ENCODE measurements around the gene NEURL1. TPM values are rescaled to one million over a fixed set of nuclear protein-coding genes. Genes with fewer than 3 reads are reported as not detected.

Gene NEURL1
- total RNA-seq, 2 donors from 2014 or later = 0.37 to 0.38 TPM

- H3K27me3 Mint-ChIP-seq (ENCODE audit: insufficient read depth) = no peaks in the 10 kb centered on the region
- Histone ChIP-seq H3K36me3 (ENCODE audit: control insufficient read depth, insufficient read depth, low read length) (no peaks in the 10 kb centered on the region), H3K4me1 (ENCODE audit: control insufficient read depth, insufficient read depth, low read length) (no peaks in the 10 kb centered on the region), H3K27me3 (ENCODE audit: control insufficient read depth, insufficient read depth, low read length, poor library complexity, severe bottlenecking) (no peaks in the 10 kb centered on the region), H3K27ac (ENCODE audit: low read depth, low read length) (no peak overlapping the region), H3K9me3 (ENCODE audit: control insufficient read depth, low read length) (no peaks in the 10 kb centered on the region), H3K4me3 (ENCODE audit: low read length) (no peak overlapping the region), H3K9ac (ENCODE audit: extremely low read depth, low read length, poor library complexity, severe bottlenecking) (no peak overlapping the region)
- WGBS, 2 experiments (ENCODE audit: insufficient coverage in 1 of 2, insufficient read length in 1 of 2) = 33 to 79% methylated on average over 1 to 3 of the region's 3 CpGs
- no peaks in the 10 kb centered on the region for H3K4me1 Mint-ChIP-seq
- no peak for DNase-seq
- no peak overlapping the region for H3K27ac Mint-ChIP-seq
- no peak for TF ChIP-seq CTCF (conservative IDR thresholded peaks at IDR 0.05)
- H3K36me3 Mint-ChIP-seq (ENCODE audit: low read depth) = no peaks in the 10 kb centered on the region
- no peaks in the 10 kb centered on the region for H3K9me3 Mint-ChIP-seq
- H3K4me3 Mint-ChIP-seq = no peak overlapping the region
These were observed 99.6 kb downstream of the NEURL1 start for GRCh38 chr10:103593022-103593570.

- Mint-ChIP-seq H3K4me1 (peaks cover 3% of the 10 kb centered on the region), H3K27ac (no peak overlapping the region), H3K9me3 (no peaks in the 10 kb centered on the region), H3K36me3 (ENCODE audit: low read depth) (no peaks in the 10 kb centered on the region), H3K27me3 (ENCODE audit: insufficient read depth) (no peaks in the 10 kb centered on the region), H3K4me3 (no peak overlapping the region)
- H3K4me1 ChIP-seq (ENCODE audit: control insufficient read depth, insufficient read depth, low read length) = no peaks in the 10 kb centered on the region
- WGBS, 2 experiments (ENCODE audit: insufficient coverage in 1 of 2, insufficient read length in 1 of 2) = 87 to 95% methylated on average over 4 of the region's 4 CpGs
- H3K9ac ChIP-seq (ENCODE audit: extremely low read depth, low read length, poor library complexity, severe bottlenecking) = no peak overlapping the region
- no peak overlapping the region for H3K4me3 ChIP-seq (ENCODE audit: low read length)
- no peak overlapping the region for H3K27ac ChIP-seq (ENCODE audit: low read depth, low read length)
- no peaks in the 10 kb centered on the region for H3K36me3 ChIP-seq (ENCODE audit: control insufficient read depth, insufficient read depth, low read length)
- no peaks in the 10 kb centered on the region for H3K9me3 ChIP-seq (ENCODE audit: control insufficient read depth, low read length)
- no peaks in the 10 kb centered on the region for H3K27me3 ChIP-seq (ENCODE audit: control insufficient read depth, insufficient read depth, low read length, poor library complexity, severe bottlenecking)
- DNase-seq = no peak
- TF ChIP-seq CTCF (conservative IDR thresholded peaks at IDR 0.05) = no peak
These were observed 102.6 kb downstream of the NEURL1 start for GRCh38 chr10:103595933-103596726.

GRCh38 chr10:103597003-103597402 is 103.5 kb downstream of the NEURL1 start:
- Mint-ChIP-seq H3K27ac (no peak overlapping the region), H3K36me3 (ENCODE audit: low read depth) (no peaks in the 10 kb centered on the region), H3K4me1 (peaks cover 3% of the 10 kb centered on the region), H3K9me3 (no peaks in the 10 kb centered on the region), H3K4me3 (no peak overlapping the region), H3K27me3 (ENCODE audit: insufficient read depth) (no peaks in the 10 kb centered on the region)
- Histone ChIP-seq H3K27ac (ENCODE audit: low read depth, low read length) (no peak overlapping the region), H3K36me3 (ENCODE audit: control insufficient read depth, insufficient read depth, low read length) (no peaks in the 10 kb centered on the region), H3K4me1 (ENCODE audit: control insufficient read depth, insufficient read depth, low read length) (no peaks in the 10 kb centered on the region), H3K4me3 (ENCODE audit: low read length) (no peak overlapping the region), H3K9ac (ENCODE audit: extremely low read depth, low read length, poor library complexity, severe bottlenecking) (no peak overlapping the region), H3K9me3 (ENCODE audit: control insufficient read depth, low read length) (no peaks in the 10 kb centered on the region), H3K27me3 (ENCODE audit: control insufficient read depth, insufficient read depth, low read length, poor library complexity, severe bottlenecking) (no peaks in the 10 kb centered on the region)
- DNase-seq = no peak
- 84 to 88% methylated on average over 6 of the region's 6 CpGs for WGBS, 2 experiments (ENCODE audit: insufficient coverage in 1 of 2, insufficient read length in 1 of 2)
- TF ChIP-seq CTCF (conservative IDR thresholded peaks at IDR 0.05) = no peak

Data from endodermal cell (in vitro differentiated cells).